Measurements from ENCODE around the gene TATDN2.

DNA sequence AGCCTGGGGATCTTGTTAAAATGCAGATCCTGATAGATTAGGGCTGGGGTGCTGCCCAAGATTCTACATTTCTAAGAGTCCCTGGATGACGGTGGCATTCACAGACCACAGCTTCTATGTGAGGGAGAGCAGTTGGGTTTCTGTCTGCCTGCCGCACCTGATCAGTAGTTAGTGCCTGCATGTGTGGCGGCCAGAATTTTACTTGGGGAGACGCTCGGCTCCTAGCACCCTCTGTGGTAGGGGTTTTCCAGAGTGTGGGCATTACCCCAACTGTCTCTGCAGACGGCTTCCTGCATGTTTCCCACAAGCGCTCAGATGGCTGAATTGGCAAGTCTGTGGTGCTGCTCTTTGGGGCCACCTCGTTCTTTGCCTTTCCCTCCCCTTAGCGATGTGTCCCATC lies 36.2 kb downstream of the TATDN2 start:
- no peak for TF ChIP-seq CTCF (conservative IDR thresholded peaks at IDR 0.05)
- no peak for TF ChIP-seq ZFX (IDR thresholded peaks at IDR 0.05)

Measured in C4-2B (cell line).